ENCODE data around the gene ARHGAP8. TPM values are rescaled to one million over a fixed set of nuclear protein-coding genes. Genes with fewer than 3 reads are reported as not detected.

Gene ARHGAP8
- total RNA-seq, 1 donor from 2014 or later, result 18.1 TPM

DNA sequence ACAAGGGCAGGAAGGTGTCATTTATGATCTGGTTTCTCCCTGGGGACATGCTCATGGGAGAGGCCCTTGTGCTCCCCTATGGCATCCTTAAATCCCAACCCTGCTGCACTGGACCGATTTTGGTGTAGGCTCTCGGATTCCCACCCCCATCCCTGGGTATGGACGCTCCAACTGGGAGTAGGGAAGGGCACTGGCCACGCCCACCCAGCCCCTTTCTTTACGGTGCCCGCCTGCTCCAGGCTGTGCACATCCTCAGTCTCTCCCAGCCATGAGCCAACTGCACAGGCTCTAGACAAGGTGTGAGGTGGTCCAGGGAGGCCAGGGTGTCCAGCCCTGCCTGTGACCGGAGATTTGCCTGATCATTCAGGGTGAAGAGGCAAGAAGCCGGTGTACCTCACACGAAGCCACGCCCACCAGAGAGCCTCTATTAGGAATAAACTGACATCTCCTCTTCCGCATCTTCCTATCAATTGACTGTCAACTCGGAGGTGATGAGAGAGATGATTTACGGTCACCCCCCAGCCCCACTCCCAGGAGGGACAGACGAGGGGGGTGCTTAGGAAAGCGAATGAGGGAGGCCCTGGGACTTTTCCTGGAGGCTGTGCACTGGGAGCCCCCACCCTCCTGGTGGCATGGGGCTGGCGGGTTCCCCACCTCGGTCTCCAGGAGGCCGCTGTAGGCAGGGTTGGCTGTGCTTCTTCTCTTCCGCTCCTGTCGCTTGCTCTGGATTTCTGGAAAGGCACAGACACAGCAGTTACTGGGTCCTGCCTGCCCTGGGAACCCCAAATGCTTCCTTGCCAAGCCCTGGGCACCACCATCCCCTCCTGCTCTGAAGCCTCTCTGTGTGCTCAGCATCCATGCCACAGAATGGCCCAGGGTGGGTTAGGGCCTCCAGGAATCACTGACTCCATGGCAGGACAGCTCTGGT lies 140.7 kb downstream of the ARHGAP8 start:
- Histone ChIP-seq H3K36me3 (no peaks in the 10 kb centered on the region), H3K4me1 (no peaks in the 10 kb centered on the region), H3K27ac (no peak overlapping the region), H3K27me3 (peaks cover 5% of the 10 kb centered on the region), H3K9me3 (no peaks in the 10 kb centered on the region), H3K4me3 (no peak overlapping the region)
- DNase-seq (peak; percentile 57), ATAC-seq (no peak)
- TF ChIP-seq, protein P1, sequence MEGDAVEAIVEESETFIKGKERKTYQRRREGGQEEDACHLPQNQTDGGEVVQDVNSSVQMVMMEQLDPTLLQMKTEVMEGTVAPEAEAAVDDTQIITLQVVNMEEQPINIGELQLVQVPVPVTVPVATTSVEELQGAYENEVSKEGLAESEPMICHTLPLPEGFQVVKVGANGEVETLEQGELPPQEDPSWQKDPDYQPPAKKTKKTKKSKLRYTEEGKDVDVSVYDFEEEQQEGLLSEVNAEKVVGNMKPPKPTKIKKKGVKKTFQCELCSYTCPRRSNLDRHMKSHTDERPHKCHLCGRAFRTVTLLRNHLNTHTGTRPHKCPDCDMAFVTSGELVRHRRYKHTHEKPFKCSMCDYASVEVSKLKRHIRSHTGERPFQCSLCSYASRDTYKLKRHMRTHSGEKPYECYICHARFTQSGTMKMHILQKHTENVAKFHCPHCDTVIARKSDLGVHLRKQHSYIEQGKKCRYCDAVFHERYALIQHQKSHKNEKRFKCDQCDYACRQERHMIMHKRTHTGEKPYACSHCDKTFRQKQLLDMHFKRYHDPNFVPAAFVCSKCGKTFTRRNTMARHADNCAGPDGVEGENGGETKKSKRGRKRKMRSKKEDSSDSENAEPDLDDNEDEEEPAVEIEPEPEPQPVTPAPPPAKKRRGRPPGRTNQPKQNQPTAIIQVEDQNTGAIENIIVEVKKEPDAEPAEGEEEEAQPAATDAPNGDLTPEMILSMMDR (IDR thresholded peaks at IDR 0.05), result no peak
- intact Hi-C loops (cut with DNase I), result no loop called here

GRCh38 chr22:44893731-44894080 lies 141.3 kb downstream of the ARHGAP8 start:
- H3K9me3 ChIP-seq, result no peaks in the 10 kb centered on the region
- H3K27ac ChIP-seq, result no peak overlapping the region
- TF ChIP-seq, protein P1 (IDR thresholded peaks at IDR 0.05), result no peak
- no peak overlapping the region for H3K4me3 ChIP-seq
- intact Hi-C loops (cut with DNase I), result no loop called here
- DNase-seq (no peak), ATAC-seq (no peak)
- no peaks in the 10 kb centered on the region for H3K4me1 ChIP-seq
- H3K36me3 ChIP-seq, result no peaks in the 10 kb centered on the region
- H3K27me3 ChIP-seq, result peaks cover 5% of the 10 kb centered on the region

- ATAC-seq, result no peak
- H3K36me3 ChIP-seq, result no peaks in the 10 kb centered on the region
- H3K27me3 ChIP-seq, result peaks cover 5% of the 10 kb centered on the region
- no peak for DNase-seq
- no peak overlapping the region for H3K4me3 ChIP-seq
- H3K9me3 ChIP-seq, result no peaks in the 10 kb centered on the region
- intact Hi-C loops (cut with DNase I), result no loop called here
- no peak overlapping the region for H3K27ac ChIP-seq
- H3K4me1 ChIP-seq, result no peaks in the 10 kb centered on the region
- TF ChIP-seq, protein P1 (IDR thresholded peaks at IDR 0.05), result no peak
Observed at GRCh38 chr22:44894321-44894720, 141.9 kb downstream of the ARHGAP8 start.

- Histone ChIP-seq H3K4me3 (no peak overlapping the region), H3K27ac (no peak overlapping the region), H3K27me3 (peaks cover 5% of the 10 kb centered on the region), H3K4me1 (no peaks in the 10 kb centered on the region), H3K36me3 (no peaks in the 10 kb centered on the region), H3K9me3 (no peaks in the 10 kb centered on the region)
- ATAC-seq (no peak), DNase-seq (no peak)
- TF ChIP-seq, protein P1 (IDR thresholded peaks at IDR 0.05), result no peak
- intact Hi-C loops (cut with DNase I), result no loop called here
Observed at GRCh38 chr22:44894782-44895181, 142.4 kb downstream of the ARHGAP8 start.

- H3K4me3 ChIP-seq, result no peak overlapping the region
- no peak overlapping the region for H3K27ac ChIP-seq
- DNase-seq, result no peak
- intact Hi-C loops (cut with DNase I), result no loop called here
- no peak for ATAC-seq
- no peaks in the 10 kb centered on the region for H3K4me1 ChIP-seq
- H3K27me3 ChIP-seq, result peaks cover 5% of the 10 kb centered on the region
- TF ChIP-seq, protein P1 (IDR thresholded peaks at IDR 0.05), result no peak
- no peaks in the 10 kb centered on the region for H3K36me3 ChIP-seq
- H3K9me3 ChIP-seq, result no peaks in the 10 kb centered on the region
Observed at GRCh38 chr22:44895296-44896055, 143.1 kb downstream of the ARHGAP8 start.

Data from upper lobe of right lung (tissue), 1 donor.